Skeletal muscle tissue (tissue), 4 donors: ENCODE measurements around the gene P2RX2. TPM values are rescaled to one million over a fixed set of nuclear protein-coding genes. Genes with fewer than 3 reads are reported as not detected.

Experiments
- H3K27ac ChIP-seq: one replicate; pipeline ENCODE4 v1.7.0; 2013; ENCODE audit warnings: mild to moderate bottlenecking, low read depth, low read length, inconsistent platforms
- H3K27me3 ChIP-seq, 3 donors: one replicate each; pipeline ENCODE4 v1.7.0; 2013; ENCODE audit warnings: low read length in 3 of 3; ENCODE audit not compliant: control insufficient read depth in 3 of 3, insufficient read depth in 3 of 3
- H3K36me3 ChIP-seq, 3 donors: one replicate each; pipeline ENCODE4 v1.7.0; 2013; ENCODE audit warnings: low read length in 3 of 3; ENCODE audit not compliant: control insufficient read depth in 3 of 3, insufficient read depth in 3 of 3
- H3K4me1 ChIP-seq, 3 donors: one replicate each; pipeline ENCODE4 v1.7.0; 2013; ENCODE audit warnings: low read length in 3 of 3, mild to moderate bottlenecking in 3 of 3; ENCODE audit not compliant: control insufficient read depth in 3 of 3, insufficient read depth in 3 of 3
- H3K4me3 ChIP-seq, 3 donors: one replicate each; pipeline ENCODE4 v1.7.0; 2013; ENCODE audit warnings: low read length in 3 of 3
- H3K9ac ChIP-seq, 3 donors: one replicate each; pipeline ENCODE4 v1.7.0; 2013; ENCODE audit warnings: low read length in 3 of 3, mild to moderate bottlenecking in 3 of 3, moderate library complexity in 2 of 3, low read depth in 1 of 3
- H3K9me3 ChIP-seq, 3 donors: one replicate each; pipeline ENCODE4 v1.7.0; 2013; ENCODE audit warnings: low read length in 3 of 3; ENCODE audit not compliant: control insufficient read depth in 3 of 3
- total RNA-seq: library from RNA; depleted of rRNA; stranded (reverse); fragments of >200 nt; gene quantifications from one replicate; pipeline ENCODE4 v1.2.3, GENCODE V29; 2014
- donor health status: Osteomylitis.

Gene P2RX2
- total RNA-seq, 1 donor from 2014 or later = not detected

GRCh38 chr12:132658149-132658894 is 39.7 kb downstream of the P2RX2 start:
- no peak overlapping the region for H3K9ac ChIP-seq
- no peaks in the 10 kb centered on the region for H3K27me3 ChIP-seq
- H3K27ac ChIP-seq = no peak overlapping the region
- no peaks in the 10 kb centered on the region for H3K9me3 ChIP-seq
- peaks cover 64 to 74% (median 72%) of the 10 kb centered on the region in 3 donors for H3K36me3 ChIP-seq
- no peaks in the 10 kb centered on the region for H3K4me1 ChIP-seq
- H3K4me3 ChIP-seq = no peak overlapping the region

GRCh38 chr12:132659146-132659545 is 40.6 kb downstream of the P2RX2 start:
- H3K36me3 ChIP-seq = peaks cover 71 to 81% (median 77%) of the 10 kb centered on the region in 3 donors
- no peak overlapping the region for H3K9ac ChIP-seq
- no peaks in the 10 kb centered on the region for H3K4me1 ChIP-seq
- no peaks in the 10 kb centered on the region for H3K9me3 ChIP-seq
- H3K27ac ChIP-seq = no peak overlapping the region
- no peaks in the 10 kb centered on the region for H3K27me3 ChIP-seq
- H3K4me3 ChIP-seq = no peak overlapping the region

- Histone ChIP-seq H3K36me3 (peaks cover 70 to 86% (median 82%) of the 10 kb centered on the region in 3 donors), H3K9me3 (no peaks in the 10 kb centered on the region), H3K27me3 (no peaks in the 10 kb centered on the region), H3K27ac (no peak overlapping the region), H3K4me1 (no peaks in the 10 kb centered on the region), H3K4me3 (no peak overlapping the region), H3K9ac (no peak overlapping the region)
These were observed 41.5 kb downstream of the P2RX2 start for GRCh38 chr12:132660052-132660451.

- no peaks in the 10 kb centered on the region for H3K4me1 ChIP-seq
- H3K9ac ChIP-seq = no peak overlapping the region
- no peaks in the 10 kb centered on the region for H3K9me3 ChIP-seq
- no peak overlapping the region for H3K4me3 ChIP-seq
- H3K27ac ChIP-seq = no peak overlapping the region
- H3K27me3 ChIP-seq = no peaks in the 10 kb centered on the region
- peaks cover 74 to 88% (median 88%) of the 10 kb centered on the region in 3 donors for H3K36me3 ChIP-seq
These were observed 42.4 kb downstream of the P2RX2 start for GRCh38 chr12:132660996-132661395.

- Histone ChIP-seq H3K9ac (no peak overlapping the region), H3K27me3 (no peaks in the 10 kb centered on the region), H3K36me3 (peaks cover 79 to 92% (median 91%) of the 10 kb centered on the region in 3 donors), H3K4me1 (no peaks in the 10 kb centered on the region), H3K4me3 (no peak overlapping the region), H3K9me3 (no peaks in the 10 kb centered on the region), H3K27ac (no peak overlapping the region)
These were observed 43.4 kb downstream of the P2RX2 start for GRCh38 chr12:132661972-132662371.

- Histone ChIP-seq H3K4me3 (no peak overlapping the region), H3K27me3 (no peaks in the 10 kb centered on the region), H3K4me1 (no peaks in the 10 kb centered on the region)
These were observed 44.6 kb downstream of the P2RX2 start for GRCh38 chr12:132662901-132663755.

GRCh38 chr12:132664206-132665148 is 45.9 kb downstream of the P2RX2 start:
- Histone ChIP-seq H3K9me3 (no peaks in the 10 kb centered on the region), H3K4me1 (no peaks in the 10 kb centered on the region), H3K36me3 (peaks cover 75 to 86% (median 84%) of the 10 kb centered on the region in 3 donors), H3K27me3 (no peaks in the 10 kb centered on the region), H3K27ac (no peak overlapping the region), H3K9ac (no peak overlapping the region), H3K4me3 (no peak overlapping the region)

More at GRCh38 chr12:132662901-132663755, 44.6 kb downstream of the P2RX2 start:
- Histone ChIP-seq H3K9me3 (no peaks in the 10 kb centered on the region), H3K36me3 (peaks cover 77 to 91% (median 90%) of the 10 kb centered on the region in 3 donors), H3K9ac (no peak overlapping the region), H3K27ac (no peak overlapping the region)

GRCh38 chr12:132665149-132665491 is 46.5 kb downstream of the P2RX2 start:
- Histone ChIP-seq H3K9ac (no peak overlapping the region), H3K27ac (no peak overlapping the region), H3K9me3 (no peaks in the 10 kb centered on the region), H3K4me3 (no peak overlapping the region), H3K36me3 (peaks cover 75 to 88% (median 83%) of the 10 kb centered on the region in 3 donors), H3K4me1 (no peaks in the 10 kb centered on the region), H3K27me3 (no peaks in the 10 kb centered on the region)

- Histone ChIP-seq H3K27me3 (no peaks in the 10 kb centered on the region), H3K27ac (no peak overlapping the region), H3K4me1 (no peaks in the 10 kb centered on the region), H3K9me3 (no peaks in the 10 kb centered on the region), H3K9ac (no peak overlapping the region), H3K4me3 (no peak overlapping the region), H3K36me3 (peaks cover 70 to 82% (median 77%) of the 10 kb centered on the region in 3 donors)
These were observed 47.2 kb downstream of the P2RX2 start for GRCh38 chr12:132665794-132666193.
